Fibroblast of the conjunctiva (primary cell): ENCODE measurements around the gene CCNL2.
"Not testable (repeated sequence)": the region's sequence is repeated elsewhere in the genome, so short reads cannot be mapped to it uniquely, and the experiment has no call there.

ENCODE experiments used
- DNase-seq: peaks from one replicate; pipeline ENCODE4 v3.0.0-alpha.2; 2010; ENCODE audit warnings: low read depth

CCNL2 gene

GRCh38 chr1:1399187-1399871 lies at the start of gene CCNL2:
Gene CCNL2, minus strand, starts transcription at chr1:1399335. Its CDS starts 29 bp downstream, at chr1:1399306.
- DNase-seq: peak; percentile 95

DNA sequence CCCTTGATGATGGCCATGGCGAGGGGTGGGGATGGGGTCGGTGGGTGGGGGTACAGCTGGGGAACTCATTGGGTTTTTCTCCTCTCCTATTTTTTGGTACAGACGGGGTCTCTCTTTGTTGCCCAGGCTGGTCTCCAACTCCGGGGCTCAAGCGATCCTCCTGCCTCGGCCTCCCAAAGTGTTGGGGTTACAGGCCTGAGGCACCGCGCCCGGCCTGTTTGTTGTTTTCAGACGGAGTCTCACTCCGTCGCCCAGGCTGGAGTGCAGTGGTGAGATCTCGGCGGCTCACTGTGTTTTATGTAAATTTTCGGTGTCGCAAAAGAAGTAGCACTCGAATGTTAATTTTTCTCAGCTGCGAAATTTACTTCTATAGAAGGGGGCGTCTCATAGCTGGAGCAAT lies 47.5 kb upstream of the CCNL2 start:
- DNase-seq: not testable (repeated sequence)

GRCh38 chr1:1442069-1442770 lies 43.1 kb upstream of the CCNL2 start:
- DNase-seq: no peak

GRCh38 chr1:1441002-1441888 lies 42.1 kb upstream of the CCNL2 start:
- no peak for DNase-seq

DNA sequence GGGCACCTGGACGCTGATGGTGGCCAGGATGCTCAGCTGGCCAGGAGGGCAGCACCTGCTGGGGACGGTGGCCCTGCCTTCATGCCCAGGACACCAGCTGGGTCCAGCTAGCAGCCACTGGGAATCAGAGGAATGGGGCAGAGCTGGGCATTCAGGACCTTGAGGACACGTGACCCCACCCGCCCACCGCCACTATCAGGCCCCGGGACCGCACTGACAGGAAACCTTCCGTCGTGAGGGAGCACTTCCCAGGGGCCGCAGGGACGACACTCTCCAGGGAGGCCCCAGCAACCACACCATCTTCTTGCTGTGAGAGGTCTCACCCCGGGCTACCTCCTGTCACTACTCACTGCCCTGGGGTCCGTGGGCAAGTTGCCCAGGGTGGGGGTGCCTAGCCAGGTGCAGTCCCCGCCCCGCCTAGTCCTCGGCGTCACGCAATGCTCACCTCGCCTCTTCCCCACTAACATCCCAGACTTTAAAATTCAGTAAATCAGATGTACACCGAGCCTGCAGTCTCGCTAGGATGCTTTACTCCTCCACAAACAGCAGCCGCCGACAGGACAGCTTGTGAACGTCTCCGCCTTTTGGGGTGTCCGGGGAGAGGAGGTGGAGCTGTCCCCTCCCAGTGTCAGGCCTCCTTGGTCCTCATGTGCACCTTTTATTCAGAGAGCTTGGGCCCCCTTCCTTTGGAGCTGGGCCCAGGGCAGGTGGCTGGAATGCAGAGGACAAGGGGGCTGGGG lies 41.3 kb upstream of the CCNL2 start:
- DNase-seq: no peak

DNA sequence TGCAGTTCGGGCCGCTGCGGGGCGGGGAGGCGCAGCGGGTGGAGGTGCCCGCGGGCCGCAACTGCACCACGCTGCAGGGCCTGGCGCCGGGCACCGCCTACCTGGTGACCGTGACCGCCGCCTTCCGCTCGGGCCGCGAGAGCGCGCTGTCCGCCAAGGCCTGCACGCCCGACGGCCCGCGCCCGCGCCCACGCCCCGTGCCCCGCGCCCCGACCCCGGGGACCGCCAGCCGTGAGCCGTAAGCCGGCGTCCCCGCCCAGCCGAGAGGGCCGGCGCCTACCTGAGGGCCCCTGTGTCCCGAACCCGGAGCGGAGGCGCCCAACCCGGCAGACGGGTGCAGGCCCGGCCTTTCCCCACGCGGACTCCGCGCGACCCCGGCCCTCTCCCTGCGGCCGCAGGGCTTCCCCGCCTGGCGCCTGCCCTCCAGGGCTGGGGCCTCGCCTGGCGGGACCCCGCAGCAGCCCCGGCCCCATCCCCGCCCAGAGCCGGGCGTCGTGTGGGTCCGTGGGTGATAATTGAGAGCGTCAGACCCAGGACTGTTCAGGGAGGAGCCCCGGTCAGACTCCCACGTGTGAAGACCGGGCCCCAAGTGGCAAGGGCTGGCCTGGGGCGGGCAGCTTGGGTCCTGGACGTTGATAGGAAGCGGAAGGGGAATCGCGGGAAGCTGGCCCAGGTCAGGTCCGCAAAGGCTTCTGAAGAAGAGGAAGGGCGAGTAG lies 40.6 kb upstream of the CCNL2 start:
- DNase-seq: no peak

DNA sequence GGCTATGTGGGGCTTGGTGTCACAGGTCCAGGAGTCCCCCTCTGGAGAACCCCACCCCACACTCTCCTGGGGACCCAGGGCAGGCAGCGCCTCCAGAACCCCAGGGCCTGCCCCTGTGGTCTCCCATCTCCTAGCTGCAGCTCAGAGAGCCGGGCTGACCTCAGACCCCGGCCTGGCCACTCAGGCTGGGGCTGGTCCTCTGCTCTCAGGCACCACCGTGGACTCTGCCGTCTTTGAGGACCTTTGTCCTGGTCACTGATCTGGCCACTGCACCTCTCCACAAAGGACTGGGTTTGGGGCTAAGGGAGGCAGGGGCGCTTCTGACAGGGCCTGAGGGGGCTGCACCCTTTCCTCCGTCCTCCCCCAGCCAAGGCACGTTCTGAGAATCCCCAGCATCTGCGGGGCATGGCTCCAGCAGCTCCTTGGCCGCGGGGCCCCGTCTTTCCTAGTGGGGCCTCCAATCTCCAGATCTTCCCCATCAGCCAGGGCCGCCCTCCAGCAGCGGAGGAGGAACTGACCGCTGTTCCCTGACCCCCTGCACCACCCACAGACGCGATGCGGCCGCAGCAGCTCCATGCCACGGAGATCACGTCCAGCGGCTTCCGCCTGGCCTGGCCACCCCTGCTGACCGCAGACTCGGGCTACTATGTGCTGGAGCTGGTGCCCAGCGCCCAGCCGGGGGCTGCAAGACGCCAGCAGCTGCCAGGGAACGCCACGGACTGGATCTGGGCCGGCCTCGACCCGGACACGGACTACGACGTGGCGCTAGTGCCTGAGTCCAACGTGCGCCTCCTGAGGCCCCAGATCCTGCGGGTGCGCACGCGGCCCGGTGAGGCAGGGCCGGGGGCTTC lies 39.6 kb upstream of the CCNL2 start:
- no peak for DNase-seq

GRCh38 chr1:1437904-1438376 lies 38.8 kb upstream of the CCNL2 start:
- no peak for DNase-seq

DNA sequence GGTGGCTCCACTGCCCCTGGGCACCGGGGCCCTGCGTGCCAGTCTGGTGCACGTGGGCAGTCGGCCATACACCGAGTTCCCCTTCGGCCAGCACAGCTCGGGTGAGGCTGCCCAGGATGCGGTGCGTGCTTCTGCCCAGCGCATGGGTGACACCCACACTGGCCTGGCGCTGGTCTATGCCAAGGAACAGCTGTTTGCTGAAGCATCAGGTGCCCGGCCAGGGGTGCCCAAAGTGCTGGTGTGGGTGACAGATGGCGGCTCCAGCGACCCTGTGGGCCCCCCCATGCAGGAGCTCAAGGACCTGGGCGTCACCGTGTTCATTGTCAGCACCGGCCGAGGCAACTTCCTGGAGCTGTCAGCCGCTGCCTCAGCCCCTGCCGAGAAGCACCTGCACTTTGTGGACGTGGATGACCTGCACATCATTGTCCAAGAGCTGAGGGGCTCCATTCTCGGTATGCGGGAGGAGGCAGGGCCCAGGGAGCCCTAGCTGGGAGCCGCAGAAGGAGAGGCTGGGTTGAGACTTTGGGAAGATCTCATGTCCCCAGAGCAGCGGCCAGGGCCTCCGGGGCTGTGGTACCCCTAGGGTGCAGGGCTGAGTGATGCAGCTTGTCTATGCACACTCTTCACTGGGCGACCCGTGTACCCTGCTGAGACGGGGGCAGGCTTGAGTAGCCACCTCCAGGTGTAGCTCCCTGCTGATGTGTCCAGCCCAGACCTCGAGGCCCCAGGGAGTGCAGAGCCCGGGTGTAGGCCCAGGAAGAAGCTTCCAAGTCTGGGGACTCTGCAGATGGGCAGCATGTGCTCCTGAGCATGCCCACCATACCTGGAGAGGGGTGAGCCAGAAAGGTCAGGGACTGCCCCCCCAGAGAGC lies 38.1 kb upstream of the CCNL2 start:
- no peak for DNase-seq

- no peak for DNase-seq
Observed at GRCh38 chr1:1436630-1437032, 37.5 kb upstream of the CCNL2 start.

DNA sequence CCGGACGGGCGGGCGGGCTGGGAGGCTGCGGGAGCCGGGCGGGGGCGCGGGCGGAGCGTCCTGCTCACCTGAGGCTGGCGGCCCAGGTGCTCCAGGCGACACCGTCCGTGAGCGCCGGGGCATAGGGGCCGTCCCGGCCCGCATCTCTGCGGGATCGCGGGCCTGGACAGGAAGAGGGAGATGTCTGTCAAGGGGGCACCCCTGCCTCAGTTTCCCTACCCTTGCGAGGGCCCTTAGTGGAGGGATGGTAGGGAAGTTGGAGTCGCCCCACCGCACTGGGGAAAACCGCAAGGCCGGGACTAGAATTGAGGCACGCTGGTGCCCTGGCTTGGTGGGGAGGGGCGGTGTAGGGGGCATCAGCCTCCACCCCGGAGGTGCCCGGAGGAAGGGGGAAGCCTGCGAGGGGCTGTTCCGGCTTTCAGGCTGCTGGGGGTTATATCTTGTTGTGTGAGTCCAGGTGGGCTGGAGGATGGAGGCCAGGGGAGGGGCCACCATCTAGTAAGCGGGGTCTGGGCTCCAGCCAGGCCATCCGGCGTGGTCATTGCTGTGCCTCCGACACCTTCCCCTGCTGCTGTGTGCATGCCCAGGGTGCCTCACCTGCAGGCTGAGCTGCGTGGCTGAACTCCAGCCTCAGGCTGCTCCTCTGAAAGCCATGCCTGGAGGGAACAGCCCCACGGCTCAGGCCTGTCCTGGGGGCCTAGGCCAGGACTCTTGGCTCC lies 36.9 kb upstream of the CCNL2 start:
- no peak for DNase-seq

- DNase-seq: no peak
Observed at GRCh38 chr1:1435106-1435903, 36.2 kb upstream of the CCNL2 start, which contains the start of gene VWA1. Gene VWA1, plus strand, starts transcription at chr1:1435690. Its CDS starts 59 bp downstream, at chr1:1435749.

GRCh38 chr1:1434824-1435105 lies 35.6 kb upstream of the CCNL2 start:
- no peak for DNase-seq

DNA sequence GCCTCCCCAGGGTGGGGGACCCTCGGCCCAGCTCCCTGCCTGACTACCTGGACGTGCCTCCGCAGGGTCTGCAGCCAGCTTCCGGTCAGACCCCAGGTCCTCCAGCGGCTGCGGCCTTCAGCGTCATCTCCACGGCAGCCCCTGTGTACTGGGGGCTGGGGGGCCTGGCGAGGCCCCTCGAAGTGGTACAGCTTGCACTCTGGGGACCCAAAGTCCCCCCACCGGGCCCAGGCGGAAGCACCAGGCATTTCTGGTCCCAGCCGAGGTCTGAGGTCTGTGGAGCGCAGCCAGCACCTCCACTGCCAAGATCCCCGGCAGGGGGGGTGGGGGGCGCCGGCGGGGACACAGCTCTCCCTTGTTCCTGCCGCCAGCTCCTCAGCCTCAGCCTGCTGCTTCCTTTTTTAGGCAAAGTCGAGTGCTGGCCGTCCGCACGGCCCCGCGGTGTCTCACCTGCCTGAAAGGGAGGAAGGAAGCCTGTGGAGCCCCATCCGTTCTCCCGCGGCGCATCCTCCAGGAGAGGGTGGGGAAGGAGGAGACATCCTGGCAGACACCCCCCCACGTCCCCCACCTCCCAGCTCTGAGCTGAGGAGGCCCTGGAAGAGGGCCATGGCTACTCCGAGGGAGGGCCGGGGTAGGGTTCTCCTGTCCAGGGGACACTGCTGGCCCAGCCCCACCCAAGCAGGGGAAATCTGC lies 35.1 kb upstream of the CCNL2 start:
- no peak for DNase-seq

DNA sequence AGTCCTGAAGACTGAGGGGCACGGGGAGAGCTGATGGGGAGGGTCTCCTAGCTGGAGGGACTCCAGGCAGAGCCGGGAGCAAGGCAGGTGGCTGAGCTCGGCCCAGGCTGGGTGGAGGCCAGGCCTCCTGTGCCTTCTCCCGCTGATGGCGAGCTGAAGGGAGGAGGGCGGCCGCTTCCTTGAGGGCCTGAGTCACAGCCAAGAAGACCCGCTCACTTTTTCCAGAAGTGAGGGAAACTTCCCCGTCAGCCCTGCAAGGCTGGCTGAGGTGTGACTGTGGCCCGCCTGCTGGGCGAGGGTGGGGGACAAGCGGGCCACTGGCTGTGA lies 34.6 kb upstream of the CCNL2 start:
- DNase-seq: no peak

GRCh38 chr1:1432951-1433803 lies 34.0 kb upstream of the CCNL2 start:
- no peak for DNase-seq
